A549 (cell line): ENCODE data around the gene FOXJ3.

Experiments
- BHLHE40 ChIP-seq: IDR thresholded peaks from 2 replicates; pipeline ENCODE4 v1.6.1; 2012; ENCODE audit warnings: low read depth, low read length, inconsistent platforms
- CTCF ChIP-seq: fragments of >200 bp; sonication (Bioruptor Twin); formaldehyde crosslinking; IDR thresholded peaks from 3 replicates; pipeline ENCODE4 v1.5.1; 2016
- EHF ChIP-seq: fragments of 250-450 bp; sonication (Bioruptor Pico); IDR thresholded peaks from 2 replicates; pipeline ENCODE4 v1.5.0; 2020; ENCODE audit warnings: mild to moderate bottlenecking
- EP300 ChIP-seq, 2 experiments: fragments of >200 bp; sonication (Bioruptor Twin); formaldehyde crosslinking; IDR thresholded peaks; 2 replicates in 1 of 2; 3 replicates in 1 of 2; pipeline ENCODE4 v1.6.1; 2016 to 2017
- FOSB ChIP-seq: fragments of 250-450 bp; sonication (Bioruptor Pico); IDR thresholded peaks from 2 replicates; pipeline ENCODE4 v1.5.0; 2020; ENCODE audit warnings: mild to moderate bottlenecking, moderate library complexity
- JUN ChIP-seq, 2 experiments: fragments of >200 bp; sonication (Bioruptor Twin); formaldehyde crosslinking; IDR thresholded peaks; 2 replicates in 1 of 2; 3 replicates in 1 of 2; pipeline ENCODE4 v1.6.1; 2016 to 2017
- KDM5A ChIP-seq: fragments of 200-600 bp; sonication (generic); IDR thresholded peaks from 2 replicates; pipeline ENCODE4 v1.6.1; 2016; ENCODE audit warnings: antibody characterized with exemption, mild to moderate bottlenecking
- MYC ChIP-seq: IDR thresholded peaks from 2 replicates; pipeline ENCODE4 v1.6.1; 2012; ENCODE audit warnings: mild to moderate bottlenecking, inconsistent platforms, low read length, improper control_type of control experiment, borderline replicate concordance
- NPAS2 ChIP-seq: fragments of 250-450 bp; sonication (Bioruptor Pico); IDR thresholded peaks from 2 replicates; pipeline ENCODE4 v1.8.0; 2022; ENCODE audit warnings: mild to moderate bottlenecking, moderate library complexity, borderline replicate concordance
- NR3C1 ChIP-seq: fragments of >200 bp; sonication (Bioruptor Twin); formaldehyde crosslinking; IDR thresholded peaks from 3 replicates; pipeline ENCODE4 v1.6.1; 2017
- PBX3 ChIP-seq: IDR thresholded peaks from 2 replicates; pipeline ENCODE4 v1.6.1; 2012
- RAD21 ChIP-seq, 2 experiments: fragments of >200 bp in 1 of 2; sonication (Bioruptor Twin) in 1 of 2; formaldehyde crosslinking in 1 of 2; IDR thresholded peaks in 1 of 2; conservative IDR thresholded peaks in 1 of 2; 2 replicates in 1 of 2; 3 replicates in 1 of 2; pipeline ENCODE4 v1.6.1; 2012 to 2018; ENCODE audit warnings: inconsistent platforms in 1 of 2
- RARB ChIP-seq: fragments of 250-450 bp; sonication (Bioruptor Pico); IDR thresholded peaks from 2 replicates; pipeline ENCODE4 v1.8.0; 2021; ENCODE audit warnings: mild to moderate bottlenecking, moderate library complexity

- TF ChIP-seq CTCF = peak; percentile 8; the same call in 2 of the 3 replicates
- TF ChIP-seq KDM5A = no peak
- no peak for TF ChIP-seq BHLHE40
- TF ChIP-seq FOSB (CRISPR knock-in tag) = no peak
- no peak for TF ChIP-seq MYC
- no peak for TF ChIP-seq EP300 (IDR thresholded peaks at IDR 0.05)
- TF ChIP-seq EHF (CRISPR knock-in tag) = no peak
- TF ChIP-seq RAD21 (conservative IDR thresholded peaks at IDR 0.05 in 1 of 2, IDR thresholded peaks at IDR 0.05 in 1 of 2) = no peak
- TF ChIP-seq JUN (IDR thresholded peaks at IDR 0.05) = no peak
- no peak for TF ChIP-seq NR3C1
- TF ChIP-seq RARB (CRISPR knock-in tag) = no peak
- TF ChIP-seq PBX3 = no peak
- no peak for TF ChIP-seq NPAS2 (CRISPR knock-in tag)
Measured at GRCh38 chr1:42334240-42335049, 590 bp downstream of the FOXJ3 start.
